HG02763 (cell line): ENCODE data around the gene BAG2.

Experiments used
- ATAC-seq: cut with Tn5 transposase; IDR thresholded peaks from one replicate; pipeline ENCODE4 v1.9.1; 2021; ENCODE audit warnings: mild to moderate bottlenecking, moderate library complexity; ENCODE audit not compliant: unreplicated experiment

The BAG2 gene

GRCh38 chr6:57173886-57174510 lies 1.9 kb downstream of the BAG2 start:
- ATAC-seq: no peak

GRCh38 chr6:57174511-57174907 lies 2.4 kb downstream of the BAG2 start:
- no peak for ATAC-seq

GRCh38 chr6:57177545-57178265 lies 5.6 kb downstream of the BAG2 start:
- ATAC-seq: no peak

- no peak for ATAC-seq
Observed at GRCh38 chr6:57180596-57180995, 8.5 kb downstream of the BAG2 start.

- ATAC-seq: no peak
Observed at GRCh38 chr6:57182017-57182432, 9.9 kb downstream of the BAG2 start.

- no peak for ATAC-seq
Observed at GRCh38 chr6:57183336-57183735, 11.2 kb downstream of the BAG2 start.

GRCh38 chr6:57190140-57190539 lies 18.0 kb downstream of the BAG2 start:
- no peak for ATAC-seq

GRCh38 chr6:57193177-57193576 lies 21.1 kb downstream of the BAG2 start:
- no peak for ATAC-seq

- no peak for ATAC-seq
Observed at GRCh38 chr6:57195457-57195856, 23.3 kb downstream of the BAG2 start.

GRCh38 chr6:57198926-57199636 lies 27.0 kb downstream of the BAG2 start:
- ATAC-seq: no peak

- no peak for ATAC-seq
Observed at GRCh38 chr6:57201718-57202117, 29.6 kb downstream of the BAG2 start.

- no peak for ATAC-seq
Observed at GRCh38 chr6:57205550-57206328, 33.6 kb downstream of the BAG2 start.

- ATAC-seq: no peak
Observed at GRCh38 chr6:57207141-57207540, 35.0 kb downstream of the BAG2 start.

- ATAC-seq: no peak
Observed at GRCh38 chr6:57207872-57208271, 35.7 kb downstream of the BAG2 start.

- no peak for ATAC-seq
Observed at GRCh38 chr6:57209030-57209429, 36.9 kb downstream of the BAG2 start.

GRCh38 chr6:57210060-57210459 lies 37.9 kb downstream of the BAG2 start:
- no peak for ATAC-seq

GRCh38 chr6:57215260-57215659 lies 43.1 kb downstream of the BAG2 start:
- ATAC-seq: no peak

GRCh38 chr6:57216235-57217101 lies 44.3 kb downstream of the BAG2 start:
- ATAC-seq: no peak

- ATAC-seq: no peak
Observed at GRCh38 chr6:57217270-57217669, 45.1 kb downstream of the BAG2 start.

- no peak for ATAC-seq
Observed at GRCh38 chr6:57220083-57220703, 48.1 kb downstream of the BAG2 start.
